ENCODE measurements around the gene CALR3.

DNA sequence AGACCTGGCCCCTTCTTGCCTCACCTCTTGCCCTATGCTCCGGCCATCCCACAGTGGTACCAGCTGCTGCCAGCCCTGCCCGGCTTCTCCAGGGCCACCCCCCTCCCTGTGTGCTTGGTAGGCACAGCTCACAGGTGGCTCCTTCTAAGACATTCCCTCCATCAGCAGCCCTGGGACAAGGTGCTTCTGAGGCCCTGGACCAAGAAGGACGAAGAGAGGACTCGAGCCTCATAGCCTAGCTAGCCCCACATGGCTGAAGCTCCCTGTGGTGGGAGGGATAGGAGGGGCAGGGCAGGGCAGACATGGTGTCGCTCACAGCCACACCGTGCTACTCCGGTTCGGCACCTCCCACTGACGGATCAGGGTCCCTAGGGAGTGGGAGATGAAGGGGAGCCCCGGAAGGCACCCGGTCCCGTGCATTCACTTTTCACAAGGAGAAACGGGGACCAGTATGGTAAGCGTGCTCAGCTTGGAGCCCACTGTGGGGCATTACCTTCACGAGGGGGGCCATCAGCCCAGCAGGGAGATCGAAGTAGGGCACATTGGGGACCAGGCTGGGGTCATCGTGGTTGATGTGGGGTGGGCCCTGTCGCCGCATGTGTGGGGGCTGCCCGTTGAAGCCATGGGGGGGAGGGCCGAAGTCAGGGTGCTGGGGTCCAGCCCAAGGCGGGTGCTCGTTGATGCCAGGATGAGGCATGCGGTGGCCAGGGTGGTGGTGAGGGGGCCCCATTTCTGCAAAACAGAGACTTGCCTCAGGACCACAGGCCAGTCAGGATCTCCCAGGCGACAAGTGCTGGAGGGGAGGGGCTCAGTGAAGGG lies 26.8 kb upstream of the CALR3 start:
- TF ChIP-seq, protein P1, sequence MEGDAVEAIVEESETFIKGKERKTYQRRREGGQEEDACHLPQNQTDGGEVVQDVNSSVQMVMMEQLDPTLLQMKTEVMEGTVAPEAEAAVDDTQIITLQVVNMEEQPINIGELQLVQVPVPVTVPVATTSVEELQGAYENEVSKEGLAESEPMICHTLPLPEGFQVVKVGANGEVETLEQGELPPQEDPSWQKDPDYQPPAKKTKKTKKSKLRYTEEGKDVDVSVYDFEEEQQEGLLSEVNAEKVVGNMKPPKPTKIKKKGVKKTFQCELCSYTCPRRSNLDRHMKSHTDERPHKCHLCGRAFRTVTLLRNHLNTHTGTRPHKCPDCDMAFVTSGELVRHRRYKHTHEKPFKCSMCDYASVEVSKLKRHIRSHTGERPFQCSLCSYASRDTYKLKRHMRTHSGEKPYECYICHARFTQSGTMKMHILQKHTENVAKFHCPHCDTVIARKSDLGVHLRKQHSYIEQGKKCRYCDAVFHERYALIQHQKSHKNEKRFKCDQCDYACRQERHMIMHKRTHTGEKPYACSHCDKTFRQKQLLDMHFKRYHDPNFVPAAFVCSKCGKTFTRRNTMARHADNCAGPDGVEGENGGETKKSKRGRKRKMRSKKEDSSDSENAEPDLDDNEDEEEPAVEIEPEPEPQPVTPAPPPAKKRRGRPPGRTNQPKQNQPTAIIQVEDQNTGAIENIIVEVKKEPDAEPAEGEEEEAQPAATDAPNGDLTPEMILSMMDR (IDR thresholded peaks at IDR 0.05; ENCODE audit: insufficient read depth, low read length, poor library complexity, severe bottlenecking) = no peak
- TF ChIP-seq EZH2phosphoT487 (conservative IDR thresholded peaks at IDR 0.05; ENCODE audit: low read length) = no peak

Data from SU-DHL-6 (cell line).